ENCODE data around the gene TOR3A.

DNA sequence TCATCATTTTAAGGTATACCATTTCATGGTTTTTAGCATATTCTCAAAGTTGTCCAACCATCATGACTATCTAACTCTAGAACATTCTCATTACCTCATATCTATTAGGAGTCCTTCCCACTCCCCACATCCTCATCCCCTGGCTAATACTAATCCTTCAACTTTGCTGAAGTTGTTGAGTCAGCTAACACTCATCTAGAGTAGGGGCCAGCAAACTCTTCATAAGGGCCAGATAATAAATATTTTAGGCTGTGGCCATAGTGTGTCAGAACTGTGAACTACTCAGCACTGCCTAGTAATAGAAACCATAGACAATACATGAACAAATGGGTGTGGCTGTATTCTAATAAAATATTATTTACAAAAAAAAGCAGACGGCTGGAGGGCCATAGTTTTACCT lies 43.0 kb downstream of the TOR3A start:
- TF ChIP-seq, protein P1, sequence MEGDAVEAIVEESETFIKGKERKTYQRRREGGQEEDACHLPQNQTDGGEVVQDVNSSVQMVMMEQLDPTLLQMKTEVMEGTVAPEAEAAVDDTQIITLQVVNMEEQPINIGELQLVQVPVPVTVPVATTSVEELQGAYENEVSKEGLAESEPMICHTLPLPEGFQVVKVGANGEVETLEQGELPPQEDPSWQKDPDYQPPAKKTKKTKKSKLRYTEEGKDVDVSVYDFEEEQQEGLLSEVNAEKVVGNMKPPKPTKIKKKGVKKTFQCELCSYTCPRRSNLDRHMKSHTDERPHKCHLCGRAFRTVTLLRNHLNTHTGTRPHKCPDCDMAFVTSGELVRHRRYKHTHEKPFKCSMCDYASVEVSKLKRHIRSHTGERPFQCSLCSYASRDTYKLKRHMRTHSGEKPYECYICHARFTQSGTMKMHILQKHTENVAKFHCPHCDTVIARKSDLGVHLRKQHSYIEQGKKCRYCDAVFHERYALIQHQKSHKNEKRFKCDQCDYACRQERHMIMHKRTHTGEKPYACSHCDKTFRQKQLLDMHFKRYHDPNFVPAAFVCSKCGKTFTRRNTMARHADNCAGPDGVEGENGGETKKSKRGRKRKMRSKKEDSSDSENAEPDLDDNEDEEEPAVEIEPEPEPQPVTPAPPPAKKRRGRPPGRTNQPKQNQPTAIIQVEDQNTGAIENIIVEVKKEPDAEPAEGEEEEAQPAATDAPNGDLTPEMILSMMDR (IDR thresholded peaks at IDR 0.05; ENCODE audit: insufficient read depth, low read length): no peak
- TF ChIP-seq POLR2AphosphoS5 (IDR thresholded peaks at IDR 0.05; ENCODE audit: low read depth) (no peak), SPI1 (IDR thresholded peaks at IDR 0.05; ENCODE audit: borderline replicate concordance, low read depth) (no peak), GABPA (IDR thresholded peaks at IDR 0.05; ENCODE audit: low read depth) (no peak)
